ENCODE data around the gene CEP192.

DNA sequence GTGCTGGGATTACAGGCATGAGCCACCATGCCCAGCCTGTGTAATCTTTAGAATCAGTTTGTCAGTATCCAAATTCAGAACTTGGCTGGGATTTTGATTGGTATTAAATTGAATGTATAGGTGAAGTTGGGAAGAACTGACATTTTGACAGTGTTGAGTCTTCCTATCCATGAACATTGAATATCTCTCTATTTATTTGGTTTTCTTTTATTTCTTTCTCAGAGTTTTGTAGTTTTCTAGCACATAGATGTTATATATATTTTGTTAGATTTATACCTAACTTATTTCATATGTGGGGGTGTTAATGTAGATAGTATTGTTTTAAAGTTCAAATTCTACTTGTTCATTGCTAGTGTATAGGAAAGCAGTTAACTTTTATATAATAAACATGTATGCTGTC, 31.5 kb downstream of the CEP192 start:
- TF ChIP-seq EZH2 (IDR thresholded peaks at IDR 0.05) (no peak), CTCF (IDR thresholded peaks at IDR 0.05) (no peak), EZH2phosphoT487 (IDR thresholded peaks at IDR 0.05) (no peak)
